Liver (tissue), 9 donors: ENCODE measurements around the gene SLTM. TPM values are rescaled to one million over a fixed set of nuclear protein-coding genes. Genes with fewer than 3 reads are reported as not detected.

ENCODE experiments used
- DNase-seq: peaks from one replicate; pipeline ENCODE4 v3.0.0-alpha.2; 2017; ENCODE audit warnings: low spot score
- H3K27ac ChIP-seq, 2 donors: one replicate each; pipeline ENCODE4 v1.7.0; 2013; ENCODE audit warnings: inconsistent platforms in 2 of 2, low read length in 2 of 2, control low read depth in 1 of 2, low read depth in 1 of 2, mild to moderate bottlenecking in 1 of 2
- H3K27me3 ChIP-seq, 4 donors: one replicate each; pipeline versions ENCODE4 v1.6.1 to v1.7.0; 2013; ENCODE audit warnings: low read length in 3 of 4, inconsistent platforms in 1 of 4, mild to moderate bottlenecking in 1 of 4, moderate library complexity in 1 of 4; ENCODE audit not compliant: control insufficient read depth in 4 of 4, insufficient read depth in 4 of 4
- H3K36me3 ChIP-seq, 4 donors: one replicate each; pipeline versions ENCODE4 v1.6.1 to v1.7.0; 2013; ENCODE audit warnings: low read length in 3 of 4, mild to moderate bottlenecking in 3 of 4, low read depth in 1 of 4, moderate library complexity in 1 of 4; ENCODE audit not compliant: control insufficient read depth in 4 of 4, insufficient read depth in 3 of 4
- H3K4me1 ChIP-seq, 4 donors: one replicate each; pipeline versions ENCODE4 v1.6.1 to v1.7.0; 2013; ENCODE audit warnings: low read length in 3 of 4, mild to moderate bottlenecking in 3 of 4, moderate library complexity in 1 of 4; ENCODE audit not compliant: control insufficient read depth in 4 of 4, insufficient read depth in 4 of 4
- H3K4me3 ChIP-seq, 3 donors: one replicate each; pipeline versions ENCODE4 v1.6.1 to v1.7.0; 2013; ENCODE audit warnings: low read length in 3 of 3, control low read depth in 1 of 3, low read depth in 1 of 3, mild to moderate bottlenecking in 1 of 3
- H3K9ac ChIP-seq, 2 donors: one replicate each; pipeline ENCODE4 v1.7.0; 2013; ENCODE audit warnings: low read length in 2 of 2, mild to moderate bottlenecking in 2 of 2, moderate library complexity in 2 of 2, control low read depth in 1 of 2, low read depth in 1 of 2
- H3K9me3 ChIP-seq, 4 donors: one replicate each; pipeline versions ENCODE4 v1.6.1 to v1.7.0; 2013; ENCODE audit warnings: low read length in 3 of 4; ENCODE audit not compliant: control insufficient read depth in 4 of 4
- ATF3 ChIP-seq: IDR thresholded peaks from 2 replicates; pipeline ENCODE4 v1.6.1; 2016; ENCODE audit warnings: antibody characterized with exemption
- CTCF ChIP-seq: fragments of 150-350 bp; IDR thresholded peaks from 2 replicates; pipeline ENCODE4 v1.5.1; 2017; ENCODE audit warnings: improper control_type of control experiment, low read depth, low read length; ENCODE audit not compliant: missing input control
- EGR1 ChIP-seq, 2 donors: IDR thresholded peaks; 2 replicates each; pipeline ENCODE4 v1.6.1; 2016 to 2018; ENCODE audit warnings: antibody characterized with exemption in 2 of 2, low read depth in 2 of 2
- FOXA1 ChIP-seq: IDR thresholded peaks from 2 replicates; pipeline ENCODE4 v1.6.1; 2016; ENCODE audit warnings: antibody characterized with exemption
- FOXA2 ChIP-seq: IDR thresholded peaks from 2 replicates; pipeline ENCODE4 v1.6.1; 2016; ENCODE audit warnings: antibody characterized with exemption
- GABPA ChIP-seq, 2 donors: IDR thresholded peaks in 1 of 2; conservative IDR thresholded peaks in 1 of 2; 2 replicates each; pipeline ENCODE4 v1.6.1; 2016; ENCODE audit warnings: antibody characterized with exemption in 2 of 2, mild to moderate bottlenecking in 1 of 2, moderate library complexity in 1 of 2
- HNF4A ChIP-seq, 2 donors: conservative IDR thresholded peaks; 2 replicates each; pipeline ENCODE4 v1.6.1; 2016; ENCODE audit warnings: antibody characterized with exemption in 2 of 2, mild to moderate bottlenecking in 2 of 2
- HNF4G ChIP-seq: IDR thresholded peaks from 2 replicates; pipeline ENCODE4 v1.6.1; 2016; ENCODE audit warnings: antibody characterized with exemption
- JUND ChIP-seq, 2 donors: IDR thresholded peaks; 2 replicates each; pipeline ENCODE4 v1.6.1; 2016; ENCODE audit warnings: antibody characterized with exemption in 2 of 2
- MAX ChIP-seq: IDR thresholded peaks from 2 replicates; pipeline ENCODE4 v1.6.1; 2016; ENCODE audit warnings: antibody characterized with exemption
- NR2F2 ChIP-seq: IDR thresholded peaks from 2 replicates; pipeline ENCODE4 v1.6.1; 2016; ENCODE audit warnings: antibody characterized with exemption
- RAD21 ChIP-seq, 2 donors: IDR thresholded peaks; 2 replicates each; pipeline ENCODE4 v1.6.1; 2016; ENCODE audit warnings: antibody characterized with exemption in 2 of 2, mild to moderate bottlenecking in 2 of 2
- REST ChIP-seq: IDR thresholded peaks from 2 replicates; pipeline ENCODE4 v1.6.1; 2016; ENCODE audit warnings: antibody characterized with exemption, mild to moderate bottlenecking
- RXRA ChIP-seq, 2 donors: IDR thresholded peaks; 2 replicates each; pipeline ENCODE4 v1.6.1; 2017 to 2018; ENCODE audit warnings: antibody characterized with exemption in 2 of 2, mild to moderate bottlenecking in 1 of 2
- SP1 ChIP-seq: IDR thresholded peaks from 2 replicates; pipeline ENCODE4 v1.6.1; 2018; ENCODE audit warnings: antibody characterized with exemption, mild to moderate bottlenecking
- TAF1 ChIP-seq: conservative IDR thresholded peaks from 2 replicates; pipeline ENCODE4 v1.6.1; 2016; ENCODE audit warnings: antibody characterized with exemption, mild to moderate bottlenecking
- YY1 ChIP-seq: IDR thresholded peaks from 2 replicates; pipeline ENCODE4 v1.6.1; 2016; ENCODE audit warnings: antibody characterized with exemption, mild to moderate bottlenecking
- ZBTB33 ChIP-seq: IDR thresholded peaks from 2 replicates; pipeline ENCODE4 v1.6.1; 2016; ENCODE audit warnings: antibody characterized with exemption
- WGBS: extraction: QIAGEN DNeasy Blood & Tissue Kit; methylation state at CpG from one replicate; pipeline ENCODE4 v1.1.7; 2013; 5-methylcytosine and 5-hydroxymethylcytosine counted together
- polyA plus RNA-seq, 2 donors: library from polyadenylated mRNA; stranded (reverse) in 1 of 2; unstranded in 1 of 2; fragments of 200-250 nt in 1 of 2; fragments of >200 nt in 1 of 2; fragmentation: Nextera tagmentation in 1 of 2; extraction: Ambion mirVana in 1 of 2; gene quantifications; one replicate each; pipeline versions ENCODE4 v1.2.1 to v1.2.3, GENCODE V29; 2013 to 2015
- total RNA-seq, 2 donors: library from RNA; depleted of rRNA; stranded (reverse); fragments of >200 nt; gene quantifications; one replicate each; pipeline ENCODE4 v1.2.3, GENCODE V29; 2014
- donor health status: healthy.
- donor health status: healthy.
- donor health status: healthy.
- donor health status: healthy.
- donor health status: healthy.

The SLTM gene
- total RNA-seq (10 to 100 TPM; 44.8 to 78.1 TPM), polyA plus RNA-seq (10 to 100 TPM; 20.4 to 55.4 TPM)

- WGBS, result under 1% methylated on average over 101 of the region's 101 CpGs
- H3K27me3 ChIP-seq, result no peaks in the 10 kb centered on the region
- H3K9me3 ChIP-seq, result no peaks in the 10 kb centered on the region
- peak within 1 kb of the TSS; percentile 92 to 94 for H3K9ac ChIP-seq
- H3K36me3 ChIP-seq, result peaks cover 0 to 10% (median 4%) of the 10 kb centered on the region in 4 donors
- TF ChIP-seq JUND (IDR thresholded peaks at IDR 0.05) (no peak), CTCF (no peak), NR2F2 (no peak), YY1 (peak; percentile 97), TAF1 (peak; percentile 86), RAD21 (IDR thresholded peaks at IDR 0.05) (no peak), REST (peak; percentile 78), HNF4A (conservative IDR thresholded peaks at IDR 0.05) (peak in 1 of 2 donors; percentile 23), RXRA (IDR thresholded peaks at IDR 0.05) (peak; percentile 7 to 25), FOXA2 (no peak), EGR1 (IDR thresholded peaks at IDR 0.05; ENCODE audit: low read depth in 2 of 2) (no peak), HNF4G (no peak), GABPA (IDR thresholded peaks at IDR 0.05 in 1 of 2, conservative IDR thresholded peaks at IDR 0.05 in 1 of 2) (no peak), MAX (peak; percentile 32), SP1 (peak; percentile 21), ATF3 (no peak), ZBTB33 (no peak), FOXA1 (no peak)
- peak within 1 kb of the TSS; percentile 63 to 93 (median 84) for H3K4me3 ChIP-seq
- DNase-seq, result peak; percentile 94
- H3K27ac ChIP-seq, result peak within 1 kb of the TSS; percentile 90 to 95
- peaks cover 2 to 20% (median 15%) of the 10 kb centered on the region in 4 donors for H3K4me1 ChIP-seq
These were observed at the start of gene SLTM for GRCh38 chr15:58933281-58934113. SLTM (minus strand) TSS chr15:58933679; CDS start chr15:58933565, 114 bp downstream.
